ENCODE results near the gene RNFT2.

The RNFT2 gene, protein sequence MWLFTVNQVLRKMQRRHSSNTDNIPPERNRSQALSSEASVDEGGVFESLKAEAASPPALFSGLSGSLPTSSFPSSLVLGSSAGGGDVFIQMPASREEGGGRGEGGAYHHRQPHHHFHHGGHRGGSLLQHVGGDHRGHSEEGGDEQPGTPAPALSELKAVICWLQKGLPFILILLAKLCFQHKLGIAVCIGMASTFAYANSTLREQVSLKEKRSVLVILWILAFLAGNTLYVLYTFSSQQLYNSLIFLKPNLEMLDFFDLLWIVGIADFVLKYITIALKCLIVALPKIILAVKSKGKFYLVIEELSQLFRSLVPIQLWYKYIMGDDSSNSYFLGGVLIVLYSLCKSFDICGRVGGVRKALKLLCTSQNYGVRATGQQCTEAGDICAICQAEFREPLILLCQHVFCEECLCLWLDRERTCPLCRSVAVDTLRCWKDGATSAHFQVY

DNA sequence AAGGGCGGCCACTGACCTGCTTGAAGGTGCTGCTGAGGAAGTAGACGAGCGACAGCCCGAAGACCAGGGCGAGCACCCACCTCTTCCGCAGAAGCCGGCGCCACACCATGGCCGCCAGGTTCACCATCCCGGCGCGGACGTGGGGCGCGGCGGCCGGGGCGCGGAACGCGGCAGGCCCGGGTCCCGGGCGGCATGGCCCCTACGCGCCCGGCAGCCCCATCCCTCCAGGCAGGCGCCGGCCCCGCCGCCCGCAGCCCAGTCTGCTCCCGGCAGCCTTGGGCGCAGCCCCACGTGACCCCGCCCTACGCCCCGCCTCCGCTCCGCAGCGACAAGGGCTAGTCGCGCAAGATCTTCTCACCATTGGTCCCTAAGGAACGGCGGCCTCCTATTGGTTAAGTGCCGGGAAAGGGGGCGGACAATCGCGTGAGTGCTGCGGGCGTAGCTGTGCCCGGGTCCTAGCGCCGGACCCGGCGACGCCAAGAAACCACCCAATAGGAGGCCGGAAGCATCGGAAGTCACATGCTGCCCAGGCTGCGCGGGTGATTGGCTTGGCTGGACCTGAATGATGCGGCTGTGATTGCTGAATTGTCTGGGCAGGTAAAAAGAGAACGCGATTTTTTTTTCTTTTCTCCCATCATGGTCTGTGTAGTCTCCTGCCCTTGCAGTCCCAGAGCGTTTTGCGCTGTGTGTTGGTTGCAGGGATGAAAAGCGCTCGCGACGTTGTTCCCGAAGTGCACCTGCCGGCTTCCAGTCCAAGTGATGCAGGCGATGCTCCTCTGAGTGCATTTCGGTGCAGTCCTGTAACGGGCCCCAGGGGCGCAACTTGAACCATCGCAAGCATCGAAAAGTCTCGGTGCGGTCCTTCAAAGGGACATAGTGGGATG, at the start of gene RNFT2, which contains the start of gene SPRING1:
TSS of gene RNFT2 (plus strand) at position 542 of the 884 bp plus-strand sequence. CDS start 2,183 bp downstream, outside the sequence.
TSS of gene SPRING1 (minus strand) at position 296 of the 884 bp plus-strand sequence. CDS start at position 127, 169 bp downstream.
- DNase-seq (ENCODE audit: extremely low read depth in 1 of 2, low read depth in 1 of 2) = peak; percentile 96 to 97

DNA sequence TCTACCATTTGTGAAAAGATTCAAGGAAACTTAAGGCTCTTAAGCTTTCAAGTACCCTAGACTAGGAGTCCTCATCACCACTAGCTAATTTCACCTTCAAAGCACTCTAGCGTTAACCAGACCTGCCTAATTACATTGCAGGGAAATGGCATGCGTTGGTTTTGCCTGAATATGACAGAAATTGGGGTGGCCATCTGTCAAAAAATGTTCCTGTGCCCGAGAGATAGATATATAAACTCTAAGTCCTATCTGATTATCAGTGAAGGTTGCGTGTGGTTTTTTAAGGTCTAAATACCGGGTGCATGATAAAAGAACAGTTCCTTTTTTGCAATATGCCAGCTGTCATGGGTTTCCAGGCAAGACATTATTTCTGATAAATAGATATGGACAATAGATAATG, 48.6 kb upstream of the RNFT2 start:
- no peak for DNase-seq (ENCODE audit: extremely low read depth in 1 of 2, low read depth in 1 of 2)

DNA sequence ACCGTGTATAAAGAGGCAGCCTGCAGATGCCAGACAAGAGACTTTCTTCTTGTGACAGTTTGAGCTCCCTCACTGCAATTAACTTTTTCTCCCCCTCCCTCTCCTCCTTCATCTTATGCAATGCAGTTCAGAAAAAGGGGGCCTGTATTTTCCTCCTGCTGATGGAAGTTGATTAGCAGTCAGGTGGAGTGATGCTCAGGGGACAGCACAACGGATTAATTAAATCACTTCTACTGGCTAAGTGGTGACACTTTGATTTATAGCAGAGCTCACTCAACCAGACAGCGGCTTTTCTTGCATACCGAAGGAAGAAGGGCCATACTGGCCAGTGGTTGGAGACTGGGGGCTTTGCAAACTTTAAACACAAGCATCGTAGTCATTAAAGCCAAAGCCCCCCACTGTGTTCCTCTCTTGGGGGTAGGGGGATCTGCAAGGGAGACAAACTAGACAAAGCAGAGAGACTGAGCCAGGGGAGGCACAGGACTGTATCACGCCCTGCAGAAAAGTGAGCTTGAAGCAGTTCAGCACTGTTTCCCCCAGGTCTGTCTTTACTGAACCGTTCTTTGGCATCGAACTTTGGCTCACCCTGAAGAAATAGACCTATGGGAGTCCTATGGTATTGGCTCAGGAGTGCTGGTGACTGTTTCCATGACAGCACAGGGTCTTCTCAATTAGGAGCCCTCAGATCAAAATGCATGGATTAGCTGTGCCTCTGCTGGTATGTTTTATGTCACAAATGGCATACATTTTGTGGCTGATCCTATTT, 48.0 kb upstream of the RNFT2 start:
- no peak for DNase-seq (ENCODE audit: extremely low read depth in 1 of 2, low read depth in 1 of 2)

DNA sequence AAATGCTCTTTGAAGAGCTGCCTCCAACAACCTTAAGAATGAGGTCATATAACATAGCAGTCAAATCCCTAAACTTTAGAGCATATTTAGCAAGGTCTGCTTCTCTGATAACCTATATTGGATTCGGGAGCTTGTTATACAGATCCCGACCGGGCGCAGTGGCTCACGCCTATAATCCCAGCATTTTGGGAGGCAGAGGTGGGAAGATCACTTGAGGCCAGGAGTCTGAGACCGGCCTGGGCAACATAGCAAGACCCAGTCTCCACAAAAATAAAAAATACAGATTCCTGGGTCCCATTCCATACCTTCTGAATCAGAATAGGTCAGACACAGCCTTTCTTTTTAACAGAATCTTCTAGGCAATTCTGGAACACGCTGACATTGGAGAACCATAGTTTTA, 46.9 kb upstream of the RNFT2 start:
- no peak for DNase-seq (ENCODE audit: extremely low read depth in 1 of 2, low read depth in 1 of 2)

DNA sequence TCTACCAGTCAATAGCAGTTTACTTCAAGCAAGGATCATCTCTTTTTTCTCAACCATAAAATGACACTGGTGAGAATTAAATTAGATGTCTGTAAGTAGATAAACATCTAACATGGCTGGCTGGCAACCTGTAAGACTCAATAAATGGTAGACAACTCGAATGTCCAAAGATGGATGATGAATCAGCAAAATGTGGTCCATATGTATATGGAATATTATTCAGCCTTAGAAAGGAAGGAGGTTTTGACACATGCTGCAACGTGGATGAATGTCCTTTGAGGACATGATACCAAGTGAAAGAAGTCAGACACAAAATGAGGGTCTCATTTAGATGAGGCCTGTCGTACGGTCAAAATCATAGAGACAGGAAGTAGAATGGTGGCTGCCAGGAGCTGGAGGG, 46.5 kb upstream of the RNFT2 start:
- no peak for DNase-seq (ENCODE audit: extremely low read depth in 1 of 2, low read depth in 1 of 2)

DNA sequence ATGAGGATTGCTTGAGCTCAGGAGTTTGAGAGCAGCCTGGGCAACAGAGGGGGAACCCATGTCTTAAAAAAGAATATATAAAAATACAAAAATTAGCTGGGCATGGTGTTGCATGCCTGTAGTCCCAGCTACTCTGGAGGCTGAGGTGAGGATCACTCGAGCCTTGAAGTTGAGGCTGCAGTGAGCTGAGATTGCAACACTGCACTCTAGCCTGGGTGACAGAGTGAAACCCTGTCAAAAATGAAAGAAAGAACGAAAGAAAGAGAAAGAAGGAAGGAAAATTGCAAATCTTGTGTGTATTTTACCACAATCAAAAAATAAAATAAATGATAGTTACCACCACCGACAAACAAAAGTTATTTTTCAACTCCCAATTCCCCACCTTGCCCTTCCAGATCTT, 45.5 kb upstream of the RNFT2 start:
- no peak for DNase-seq (ENCODE audit: extremely low read depth in 1 of 2, low read depth in 1 of 2)

DNA sequence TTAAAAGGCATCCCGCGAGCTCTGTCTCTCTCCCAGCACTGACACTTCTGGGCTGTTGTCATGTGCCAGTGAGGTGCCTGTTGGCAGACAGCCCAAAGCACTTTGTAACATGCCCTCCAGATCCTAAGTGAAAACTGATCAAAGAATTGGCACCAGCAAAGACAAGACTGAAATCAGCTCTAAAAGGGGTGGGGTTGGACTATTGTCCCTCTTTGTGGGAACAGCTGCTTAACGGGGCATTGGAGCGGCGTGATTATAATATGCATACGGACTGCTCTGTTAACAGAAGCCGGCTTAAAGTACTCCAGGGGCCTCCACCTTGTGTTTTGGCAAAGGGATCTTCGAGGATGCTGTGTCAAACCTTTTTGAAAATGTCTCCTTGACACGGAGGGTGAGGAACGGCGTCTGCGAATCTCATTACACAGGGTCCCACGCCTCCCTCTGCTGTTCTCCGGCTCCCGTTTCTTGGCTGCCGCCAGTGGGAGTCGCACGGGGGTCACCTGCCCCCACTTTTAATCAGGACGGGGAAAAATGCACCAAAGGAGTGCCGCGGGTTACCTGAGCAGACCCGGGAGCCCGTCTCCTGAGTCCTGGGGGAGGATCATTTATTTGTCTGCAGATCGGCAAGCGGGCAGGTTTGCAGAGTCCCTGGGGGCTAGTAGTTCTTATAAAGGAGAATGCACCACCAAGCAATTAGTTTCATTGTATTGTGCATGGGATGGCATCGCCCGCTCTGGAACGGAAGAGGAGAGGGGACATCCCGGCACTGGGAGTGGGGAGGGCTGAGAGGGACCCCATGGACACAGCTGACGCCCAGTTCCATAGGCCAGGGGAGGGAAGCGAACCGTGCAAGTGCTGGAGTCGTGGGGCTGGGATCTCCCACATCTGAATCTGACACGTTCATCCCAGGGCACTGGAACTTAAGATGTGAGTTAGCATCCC, 44.6 kb upstream of the RNFT2 start:
- DNase-seq (ENCODE audit: extremely low read depth in 1 of 2, low read depth in 1 of 2) = no peak

DNA sequence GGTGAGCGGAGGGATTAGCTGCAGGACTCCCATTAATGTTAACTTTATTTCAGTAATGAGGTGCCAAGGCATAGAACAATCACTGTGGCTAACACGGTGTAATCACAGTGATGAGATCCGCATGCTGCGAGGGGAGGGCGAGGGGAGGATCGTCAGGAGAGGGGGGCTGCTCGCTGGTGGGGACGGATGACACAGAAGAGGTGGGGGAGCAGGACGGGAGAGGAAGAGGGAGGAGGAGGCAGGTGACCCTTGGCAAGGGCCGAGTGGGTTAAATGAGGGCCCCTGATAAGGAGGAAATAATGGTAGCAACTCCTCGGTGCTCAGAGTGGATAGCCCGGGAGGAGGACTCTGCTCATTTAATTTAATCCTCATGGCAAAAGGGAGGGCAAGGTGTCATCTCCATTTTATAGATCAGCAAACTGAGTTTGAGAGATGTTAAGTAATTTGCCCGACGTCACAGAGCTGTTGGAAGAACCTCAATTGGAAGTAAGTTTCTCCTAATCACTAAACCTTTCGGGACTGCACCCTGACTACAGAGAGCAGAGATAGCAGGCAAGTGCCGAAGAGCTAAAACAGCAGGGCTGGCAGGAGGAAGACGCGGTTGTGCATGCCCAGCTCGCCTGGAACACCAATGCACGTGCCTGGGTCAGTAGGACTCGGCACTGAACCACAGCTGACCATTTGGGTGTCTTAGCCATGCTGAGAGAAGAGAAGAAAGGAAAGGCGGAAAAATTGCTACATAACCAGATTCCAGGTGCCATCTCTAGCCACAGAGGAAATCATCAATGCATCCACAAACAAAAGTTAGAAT, 43.3 kb upstream of the RNFT2 start:
- no peak for DNase-seq (ENCODE audit: extremely low read depth in 1 of 2, low read depth in 1 of 2)

DNA sequence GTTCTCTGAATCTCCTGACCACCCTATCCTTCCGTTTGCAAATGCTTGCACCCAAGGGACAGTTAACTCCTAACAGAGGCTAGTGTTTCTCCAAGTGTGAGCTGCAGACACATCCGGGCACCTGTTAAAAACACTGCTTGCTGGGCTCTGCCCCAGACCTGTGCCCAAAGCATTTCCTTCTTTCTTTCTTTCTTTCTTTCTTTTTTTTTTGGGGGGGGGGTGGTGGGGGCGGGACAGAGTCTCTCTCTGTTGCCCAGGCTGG, 42.7 kb upstream of the RNFT2 start:
- no peak for DNase-seq (ENCODE audit: extremely low read depth in 1 of 2, low read depth in 1 of 2)

DNA sequence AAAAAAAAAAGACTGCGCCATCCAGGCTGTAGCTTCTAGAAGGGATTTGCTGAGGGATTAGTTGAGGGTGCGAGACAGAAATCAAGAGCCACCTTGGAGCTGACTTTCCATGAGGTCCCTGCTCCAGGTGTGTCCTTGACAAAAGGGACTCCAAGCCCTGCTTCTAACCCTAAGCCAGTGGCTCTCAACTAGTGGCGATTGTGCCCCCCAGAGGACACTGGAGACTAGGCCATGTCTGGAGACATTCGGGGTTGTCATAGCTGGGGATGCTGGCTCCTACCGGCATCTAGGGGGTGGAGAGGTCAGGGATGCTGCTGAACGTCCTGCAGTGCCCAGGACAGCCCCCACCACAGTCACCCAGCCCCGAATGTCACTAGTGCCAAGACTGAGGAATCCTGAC, 40.8 kb upstream of the RNFT2 start:
- DNase-seq (ENCODE audit: extremely low read depth in 1 of 2, low read depth in 1 of 2) = no peak

DNA sequence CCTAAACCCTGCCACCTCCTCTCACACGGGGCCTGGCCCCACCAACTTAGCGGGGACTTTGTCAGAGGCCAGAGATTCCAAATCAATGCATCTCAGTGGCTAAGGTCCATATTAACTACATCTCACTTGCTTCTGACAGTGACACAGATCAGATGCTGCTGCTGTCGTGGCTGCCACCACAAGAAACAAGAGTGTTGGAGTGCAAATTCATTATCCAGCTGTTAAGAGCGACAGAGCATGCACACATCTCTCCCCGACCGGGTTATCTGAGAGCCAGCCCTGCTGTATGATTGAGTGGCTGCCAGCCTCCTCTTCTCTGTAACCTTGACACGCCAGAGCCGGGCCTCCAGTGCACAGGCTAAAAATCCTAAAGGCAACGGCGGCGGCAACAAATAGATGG, 40.4 kb upstream of the RNFT2 start:
- DNase-seq (ENCODE audit: extremely low read depth in 1 of 2, low read depth in 1 of 2) = no peak

DNA sequence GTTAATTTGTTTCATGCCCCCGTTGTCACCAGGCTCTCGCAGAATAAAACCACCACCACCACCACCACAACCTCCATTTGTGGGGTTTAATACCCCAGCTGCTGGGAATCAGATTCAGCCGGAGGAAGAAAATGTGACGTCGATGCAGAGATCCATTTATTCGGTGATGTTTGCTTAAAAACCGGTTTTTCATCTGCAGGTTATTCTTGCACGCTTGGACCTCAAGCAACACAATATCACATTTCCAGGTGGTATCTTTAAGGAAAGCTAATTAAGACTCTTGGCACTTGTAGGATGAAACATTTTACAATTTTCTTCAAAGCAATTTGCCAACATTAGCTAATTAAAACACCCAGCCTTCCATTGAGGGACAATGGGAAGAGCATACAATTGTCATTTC, 40.0 kb upstream of the RNFT2 start:
- no peak for DNase-seq (ENCODE audit: extremely low read depth in 1 of 2, low read depth in 1 of 2)

DNA sequence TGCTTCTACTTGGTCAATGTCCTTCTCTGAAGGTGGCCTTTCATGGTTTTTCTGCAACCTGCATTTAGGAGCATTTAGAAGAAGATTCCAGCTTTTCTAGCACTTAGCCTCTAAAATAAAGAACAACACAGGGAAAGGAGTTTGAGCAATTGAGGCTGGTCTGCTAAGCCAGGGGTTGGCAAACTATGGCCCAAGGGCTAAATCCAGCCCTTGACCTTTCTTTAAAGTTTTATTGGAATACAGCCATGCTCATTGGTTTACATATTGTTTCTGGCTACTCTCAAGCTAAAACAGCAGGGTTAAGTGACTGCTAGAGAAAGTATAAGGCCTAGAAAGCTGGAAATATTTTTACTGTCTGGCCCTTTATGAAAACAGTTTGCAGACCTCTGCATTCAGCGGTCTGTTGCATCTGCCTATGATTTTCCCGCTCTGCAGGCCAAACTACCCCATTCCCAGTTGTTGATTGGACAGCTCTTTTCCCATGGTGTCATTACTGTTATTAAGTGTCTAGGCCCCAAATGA, 39.5 kb upstream of the RNFT2 start:
- no peak for DNase-seq (ENCODE audit: extremely low read depth in 1 of 2, low read depth in 1 of 2)

DNA sequence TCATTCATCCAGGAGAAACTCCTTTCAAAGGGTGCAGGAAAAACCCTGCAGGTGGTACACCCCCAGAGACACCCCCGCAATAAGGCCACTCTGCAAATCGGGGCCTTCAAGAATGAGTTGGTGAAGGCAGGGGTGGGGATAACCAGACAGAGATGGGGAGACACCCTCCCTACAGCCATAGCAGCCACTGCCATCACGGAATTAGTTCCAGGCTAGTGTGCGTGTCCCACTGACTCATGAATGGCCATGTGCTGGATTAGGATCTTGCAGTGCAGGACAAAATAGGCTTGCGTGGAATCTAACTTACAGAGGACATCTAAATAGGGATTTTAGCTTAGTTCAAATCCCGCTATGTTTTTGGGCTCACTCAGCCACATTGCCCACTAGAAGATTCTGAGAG, 38.0 kb upstream of the RNFT2 start:
- DNase-seq (ENCODE audit: extremely low read depth in 1 of 2, low read depth in 1 of 2) = no peak

DNA sequence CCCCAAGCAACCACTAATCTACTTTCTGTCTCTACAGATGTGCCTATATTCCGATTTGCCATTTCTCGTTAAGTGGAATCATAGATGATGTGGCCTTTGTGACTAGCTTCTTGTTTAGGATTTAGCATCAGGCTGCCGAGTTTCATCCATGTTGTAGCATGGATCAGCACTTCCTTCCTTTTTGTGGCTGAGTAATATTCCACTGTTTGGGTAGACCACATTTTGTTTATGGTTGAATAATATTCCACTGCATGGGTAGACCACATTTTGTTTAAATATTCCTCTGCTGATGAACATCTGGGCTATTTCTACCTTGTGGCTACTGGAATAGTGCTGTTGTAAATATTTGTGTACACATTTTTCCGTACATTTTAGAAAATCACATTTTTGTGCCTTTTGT, 36.7 kb upstream of the RNFT2 start:
- no peak for DNase-seq (ENCODE audit: extremely low read depth in 1 of 2, low read depth in 1 of 2)

DNA sequence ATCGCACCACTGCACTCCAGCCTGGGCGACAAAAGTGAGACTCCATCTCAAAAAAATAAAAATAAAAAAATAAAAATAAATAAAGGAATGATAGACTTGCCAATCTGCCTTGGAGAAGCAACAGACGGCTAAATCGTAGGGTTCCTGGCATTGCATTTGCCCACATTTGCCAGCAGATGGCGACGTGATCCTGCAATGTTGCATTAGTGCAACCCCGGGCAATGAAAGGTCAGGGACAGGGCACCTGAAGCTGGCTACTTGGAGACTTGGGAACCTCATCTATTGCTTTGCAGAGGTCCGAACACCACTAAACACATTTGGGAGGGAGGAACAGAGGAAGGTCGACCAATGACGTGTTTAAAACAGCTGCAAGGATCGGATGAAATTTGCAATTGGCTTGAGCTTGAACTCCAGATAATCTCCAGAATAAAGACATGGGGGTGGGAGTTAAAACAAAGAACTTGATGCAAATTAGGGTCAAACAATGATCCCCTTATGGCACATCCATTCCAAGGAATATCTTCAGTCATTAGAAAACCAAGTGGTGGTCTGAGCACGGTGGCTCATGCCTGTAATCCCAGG, 34.8 kb upstream of the RNFT2 start:
- peak; percentile 4 to 54 for DNase-seq (ENCODE audit: extremely low read depth in 1 of 2, low read depth in 1 of 2)

DNA sequence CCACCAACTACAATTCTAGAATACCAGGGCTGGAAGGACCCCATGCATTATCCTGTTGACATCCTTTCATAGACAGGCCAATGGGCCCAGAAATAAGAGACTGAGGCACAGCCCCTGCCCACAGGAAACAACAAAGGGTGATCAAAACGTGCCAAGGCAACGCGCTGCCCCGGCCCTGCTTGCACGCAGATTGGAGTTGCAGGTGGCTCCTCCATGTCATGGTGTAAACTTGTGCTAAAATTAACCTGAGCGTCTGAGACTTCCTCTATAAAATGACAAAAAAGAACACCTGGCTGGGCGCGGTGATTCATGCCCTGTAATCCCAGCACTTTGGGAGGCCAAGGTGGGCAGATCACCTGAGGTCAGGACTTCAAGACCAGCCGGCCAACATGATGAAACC, 30.4 kb upstream of the RNFT2 start:
- no peak for DNase-seq (ENCODE audit: extremely low read depth in 1 of 2, low read depth in 1 of 2)

DNA sequence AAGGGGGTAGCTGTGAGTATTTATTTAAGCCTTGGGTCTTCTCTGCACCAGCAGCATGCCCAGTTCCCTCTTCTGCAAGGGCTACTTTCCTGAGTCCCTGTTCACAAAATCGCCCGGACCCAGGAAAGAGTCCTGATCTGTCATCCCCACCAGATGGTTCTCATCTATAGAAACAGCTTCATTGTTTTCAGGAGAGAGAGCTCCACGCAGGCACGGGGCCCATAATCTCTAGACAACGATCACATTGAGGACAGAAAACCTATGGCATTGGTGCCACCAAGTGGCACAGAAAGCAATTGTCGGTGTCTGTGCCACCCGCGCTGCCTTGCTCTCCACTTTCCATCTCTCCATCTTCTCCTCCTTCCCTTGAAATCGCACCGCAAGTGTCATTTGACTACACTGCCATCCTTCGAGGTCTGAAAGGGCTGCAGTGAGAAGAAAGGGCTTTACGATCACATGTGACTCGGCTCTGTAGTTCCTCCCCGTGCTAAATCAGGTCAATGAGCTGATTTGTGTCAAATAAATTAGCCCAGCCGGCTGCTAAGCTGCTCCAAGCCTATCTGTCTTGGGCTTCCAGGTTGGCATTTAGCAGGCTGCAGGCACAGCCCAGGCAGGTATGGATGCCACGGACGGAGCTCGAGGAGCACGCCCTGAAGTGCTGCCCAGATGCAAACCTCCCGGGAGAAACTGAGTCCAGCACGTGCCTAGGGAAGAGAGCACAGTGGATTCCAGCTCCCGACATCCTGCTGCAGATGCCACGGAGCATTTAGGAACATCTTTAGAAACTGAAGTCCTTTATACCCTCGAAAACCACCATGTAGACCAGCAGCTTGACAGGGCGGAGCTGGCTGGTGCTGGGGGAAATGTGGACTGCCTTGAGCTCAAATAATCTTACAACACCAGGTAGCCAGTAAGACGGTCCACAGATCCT, 29.0 kb upstream of the RNFT2 start:
- DNase-seq (ENCODE audit: extremely low read depth in 1 of 2, low read depth in 1 of 2) = peak; percentile 12 to 14

All from activated CD8-positive, alpha-beta memory T cell treated with anti-CD3 and anti-CD28 coated beads for 1 hour (primary cell).